Nephron progenitor cell (in vitro differentiated cells): Measurements from ENCODE around the gene EPB41.
A peak's percentile ranks its signal among the peaks of the same experiment; 100 is the strongest.

Experiments
- DNase-seq: peaks from one replicate; pipeline ENCODE4 v3.0.0; 2021
- H3K27ac Mint-ChIP-seq: 2 replicates; pipeline ENCODE4 v1.8.0; 2021; ENCODE audit warnings: mild to moderate bottlenecking, moderate library complexity, mixed read lengths
- H3K27me3 Mint-ChIP-seq: 2 replicates; pipeline ENCODE4 v1.8.0; 2021; ENCODE audit warnings: mild to moderate bottlenecking, low read depth, mixed read lengths; ENCODE audit not compliant: poor library complexity
- H3K36me3 Mint-ChIP-seq: 2 replicates; pipeline ENCODE4 v1.8.0; 2021; ENCODE audit warnings: low read depth, mixed read lengths
- H3K4me1 Mint-ChIP-seq: 2 replicates; pipeline ENCODE4 v1.8.0; 2021; ENCODE audit warnings: mixed read lengths
- H3K4me3 Mint-ChIP-seq: 2 replicates; pipeline ENCODE4 v1.8.0; 2021; ENCODE audit warnings: mild to moderate bottlenecking, moderate library complexity, mixed read lengths
- H3K9me3 Mint-ChIP-seq: 2 replicates; pipeline ENCODE4 v1.8.0; 2021; ENCODE audit warnings: mild to moderate bottlenecking, moderate library complexity, mixed read lengths
- TF ChIP-seq, protein P1 (sequence below): fragments of 200-600 bp; sonication (generic); IDR thresholded peaks from 2 replicates; pipeline ENCODE4 v1.5.0; 2021; ENCODE audit warnings: antibody characterized with exemption

Gene EPB41

DNA sequence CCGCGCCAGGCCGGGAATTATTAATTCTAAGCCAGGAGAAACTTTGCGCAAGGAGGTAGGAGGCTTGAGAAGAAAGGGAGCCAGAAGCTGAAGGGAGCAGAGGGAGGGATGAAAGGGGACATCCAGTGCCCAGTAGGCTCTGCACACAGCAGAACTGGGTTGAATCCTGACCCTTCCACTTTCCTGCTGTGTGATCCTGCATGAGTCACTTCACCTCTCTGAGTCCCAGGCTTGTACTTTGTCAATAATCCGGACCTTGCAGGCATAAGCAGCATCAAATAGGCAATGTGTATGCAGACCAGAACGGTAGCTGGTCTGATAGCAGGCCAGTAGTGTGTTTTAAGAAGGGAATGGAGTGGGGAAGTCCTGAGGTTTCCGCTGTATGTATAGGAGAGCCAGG is 25.5 kb upstream of the EPB41 start:
- H3K9me3 Mint-ChIP-seq, result no peaks in the 10 kb centered on the region
- H3K27ac Mint-ChIP-seq, result no peak overlapping the region
- no peak for DNase-seq
- peaks cover 47% of the 10 kb centered on the region for H3K4me1 Mint-ChIP-seq
- TF ChIP-seq, protein P1, sequence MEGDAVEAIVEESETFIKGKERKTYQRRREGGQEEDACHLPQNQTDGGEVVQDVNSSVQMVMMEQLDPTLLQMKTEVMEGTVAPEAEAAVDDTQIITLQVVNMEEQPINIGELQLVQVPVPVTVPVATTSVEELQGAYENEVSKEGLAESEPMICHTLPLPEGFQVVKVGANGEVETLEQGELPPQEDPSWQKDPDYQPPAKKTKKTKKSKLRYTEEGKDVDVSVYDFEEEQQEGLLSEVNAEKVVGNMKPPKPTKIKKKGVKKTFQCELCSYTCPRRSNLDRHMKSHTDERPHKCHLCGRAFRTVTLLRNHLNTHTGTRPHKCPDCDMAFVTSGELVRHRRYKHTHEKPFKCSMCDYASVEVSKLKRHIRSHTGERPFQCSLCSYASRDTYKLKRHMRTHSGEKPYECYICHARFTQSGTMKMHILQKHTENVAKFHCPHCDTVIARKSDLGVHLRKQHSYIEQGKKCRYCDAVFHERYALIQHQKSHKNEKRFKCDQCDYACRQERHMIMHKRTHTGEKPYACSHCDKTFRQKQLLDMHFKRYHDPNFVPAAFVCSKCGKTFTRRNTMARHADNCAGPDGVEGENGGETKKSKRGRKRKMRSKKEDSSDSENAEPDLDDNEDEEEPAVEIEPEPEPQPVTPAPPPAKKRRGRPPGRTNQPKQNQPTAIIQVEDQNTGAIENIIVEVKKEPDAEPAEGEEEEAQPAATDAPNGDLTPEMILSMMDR, result no peak
- no peaks in the 10 kb centered on the region for H3K36me3 Mint-ChIP-seq
- H3K4me3 Mint-ChIP-seq, result peak overlapping the region; percentile 42
- H3K27me3 Mint-ChIP-seq, result peaks cover 35% of the 10 kb centered on the region

DNA sequence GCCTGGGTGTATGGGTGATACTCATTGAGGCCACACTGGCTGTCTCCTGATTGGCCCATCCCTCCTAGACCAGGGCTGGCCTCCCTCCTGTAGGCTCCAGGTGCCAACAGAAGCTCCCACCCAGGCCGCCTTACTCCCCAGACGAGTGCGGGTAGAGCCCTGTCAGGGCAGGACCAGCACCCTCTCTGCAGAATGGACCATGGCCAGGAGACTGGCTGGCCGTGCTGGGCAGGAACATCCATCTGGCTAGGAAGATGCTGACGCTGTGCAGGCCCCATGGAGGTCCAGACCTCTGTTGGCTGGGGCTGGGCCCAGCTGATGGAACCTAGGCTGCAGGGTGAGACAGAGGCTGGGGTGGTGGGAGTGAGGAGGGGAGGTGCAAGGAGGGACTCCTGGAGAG is 25.0 kb upstream of the EPB41 start:
- DNase-seq, result no peak
- no peak overlapping the region for H3K27ac Mint-ChIP-seq
- TF ChIP-seq, protein P1, result no peak
- no peaks in the 10 kb centered on the region for H3K36me3 Mint-ChIP-seq
- H3K9me3 Mint-ChIP-seq, result no peaks in the 10 kb centered on the region
- H3K4me1 Mint-ChIP-seq, result peaks cover 46% of the 10 kb centered on the region
- H3K27me3 Mint-ChIP-seq, result peaks cover 35% of the 10 kb centered on the region
- no peak overlapping the region for H3K4me3 Mint-ChIP-seq

DNA sequence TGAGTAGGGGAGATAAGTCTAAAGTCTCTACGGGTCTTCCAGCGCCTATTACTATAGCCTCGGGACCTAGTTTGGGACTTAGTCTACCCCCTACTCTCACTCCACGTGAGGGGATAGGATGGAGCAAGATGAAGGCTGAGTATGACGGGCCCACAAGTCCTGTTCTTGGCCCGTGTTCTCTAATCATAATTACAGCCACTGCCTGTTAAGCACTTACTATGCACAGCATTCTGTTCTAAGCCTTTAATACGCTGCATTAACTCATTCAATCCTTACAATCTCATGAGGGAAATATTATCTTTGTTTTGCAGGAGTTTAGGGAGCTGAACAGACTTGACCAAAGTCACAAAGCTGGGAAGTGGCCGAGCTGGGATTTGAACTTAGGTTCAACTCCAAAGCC is 23.9 kb upstream of the EPB41 start:
- H3K4me3 Mint-ChIP-seq, result no peak overlapping the region
- H3K27ac Mint-ChIP-seq, result no peak overlapping the region
- H3K9me3 Mint-ChIP-seq, result no peaks in the 10 kb centered on the region
- H3K4me1 Mint-ChIP-seq, result peaks cover 44% of the 10 kb centered on the region
- H3K36me3 Mint-ChIP-seq, result no peaks in the 10 kb centered on the region
- peaks cover 30% of the 10 kb centered on the region for H3K27me3 Mint-ChIP-seq
- TF ChIP-seq, protein P1, result no peak
- no peak for DNase-seq

DNA sequence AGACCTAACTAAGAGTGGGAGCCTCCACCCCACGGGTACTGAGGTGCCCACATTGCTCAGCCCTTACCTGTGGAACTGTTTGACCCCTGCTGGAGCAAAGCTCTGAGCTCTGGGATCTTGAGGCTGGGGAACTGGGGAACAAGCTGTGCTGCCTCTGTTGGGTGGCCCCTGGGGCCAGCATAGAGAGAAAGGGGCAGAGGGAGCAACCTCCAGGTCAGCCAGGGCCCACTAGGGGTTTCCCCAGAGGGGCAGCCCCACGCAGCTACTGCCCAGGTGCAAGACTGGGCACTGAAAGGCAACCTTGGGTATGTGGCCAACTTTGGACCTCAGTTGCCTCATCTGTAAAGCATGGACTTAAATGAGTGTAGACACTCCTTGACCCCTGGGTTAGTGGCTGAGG is 23.5 kb upstream of the EPB41 start:
- TF ChIP-seq, protein P1, result no peak
- peaks cover 40% of the 10 kb centered on the region for H3K4me1 Mint-ChIP-seq
- no peaks in the 10 kb centered on the region for H3K36me3 Mint-ChIP-seq
- H3K27ac Mint-ChIP-seq, result no peak overlapping the region
- H3K9me3 Mint-ChIP-seq, result no peaks in the 10 kb centered on the region
- DNase-seq, result no peak
- H3K27me3 Mint-ChIP-seq, result peaks cover 27% of the 10 kb centered on the region
- no peak overlapping the region for H3K4me3 Mint-ChIP-seq

DNA sequence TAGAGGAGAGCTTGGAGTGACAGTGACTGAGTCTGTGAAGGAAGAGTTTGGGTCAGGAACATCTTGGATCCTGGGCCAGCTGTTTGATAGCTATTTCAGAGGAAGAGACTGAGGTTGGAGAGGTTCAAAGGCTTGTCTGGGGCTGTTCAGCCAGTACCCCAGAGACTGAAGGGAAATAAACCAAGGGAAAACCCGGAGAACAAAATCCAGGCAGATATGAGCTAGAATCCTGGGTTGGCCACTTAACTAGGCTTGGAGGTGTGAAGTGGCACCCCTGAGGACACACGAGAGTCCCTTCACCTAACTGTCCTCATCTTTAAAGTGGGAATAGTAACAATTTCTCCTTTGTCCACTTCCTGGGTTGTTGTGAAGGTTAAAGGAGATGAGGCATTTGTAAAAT is 23.1 kb upstream of the EPB41 start:
- Mint-ChIP-seq H3K27me3 (peaks cover 26% of the 10 kb centered on the region), H3K4me1 (peaks cover 37% of the 10 kb centered on the region), H3K9me3 (no peaks in the 10 kb centered on the region), H3K36me3 (no peaks in the 10 kb centered on the region), H3K4me3 (no peak overlapping the region), H3K27ac (no peak overlapping the region)
- DNase-seq, result no peak
- TF ChIP-seq, protein P1, result no peak

DNA sequence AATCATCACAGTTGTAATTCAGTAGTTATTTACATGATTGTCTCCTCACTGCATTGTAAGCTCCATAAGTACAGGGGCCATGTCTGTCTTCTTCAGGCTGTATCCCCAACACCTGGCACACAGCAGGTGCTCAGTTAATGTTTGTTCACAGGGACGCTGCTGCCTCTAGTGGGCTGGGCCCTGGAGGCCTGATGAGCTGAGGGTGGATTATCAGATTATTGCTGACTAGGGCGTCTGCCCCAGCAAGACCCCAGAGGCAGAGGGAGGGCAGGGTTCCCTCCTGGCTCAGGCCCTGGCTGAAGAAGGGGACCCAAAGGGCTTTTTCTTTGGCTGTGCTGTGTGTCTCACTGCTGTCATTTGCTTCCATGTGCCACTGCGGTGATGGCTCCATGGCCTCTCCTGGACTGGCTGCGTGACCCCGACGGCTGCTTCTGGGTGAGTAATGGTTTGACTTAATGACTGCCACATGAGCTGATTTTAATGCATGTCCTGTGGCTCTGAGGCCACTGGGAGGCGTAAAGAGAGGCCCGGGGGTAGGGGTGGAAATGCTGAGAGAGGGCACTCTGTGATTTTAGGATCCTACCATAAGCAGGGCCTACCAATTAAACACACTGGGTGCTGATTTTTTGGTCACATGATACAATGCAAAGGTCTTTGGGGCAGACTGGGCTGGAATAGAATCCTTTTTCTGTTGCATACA is 20.8 kb upstream of the EPB41 start:
- Mint-ChIP-seq H3K27ac (no peak overlapping the region), H3K4me3 (no peak overlapping the region), H3K9me3 (no peaks in the 10 kb centered on the region), H3K36me3 (no peaks in the 10 kb centered on the region), H3K27me3 (peaks cover 17% of the 10 kb centered on the region), H3K4me1 (peaks cover 24% of the 10 kb centered on the region)
- TF ChIP-seq, protein P1, result peak; percentile 21
- peak; percentile 44 for DNase-seq
